HepG2 (cell line): ENCODE data around the gene HRC. TPM values are rescaled to one million over a fixed set of nuclear protein-coding genes. Genes with fewer than 3 reads are reported as not detected.

Source experiments
- FOXC1 ChIP-seq: sonication (generic); formaldehyde crosslinking; IDR thresholded peaks from 2 replicates; pipeline ENCODE4 v1.8.0; 2022; ENCODE audit warnings: mild to moderate bottlenecking, missing genetic modification reagents, borderline replicate concordance
- KLF16 ChIP-seq, 2 experiments: sonication (generic) in 1 of 2; formaldehyde crosslinking in 1 of 2; IDR thresholded peaks; 2 replicates each; pipeline versions ENCODE4 v1.6.1 to v1.8.0; 2016 to 2023; ENCODE audit warnings: missing genetic modification reagents in 2 of 2, missing compliant biosample characterization in 1 of 2
- MBNL3 ChIP-seq: fragments of 250-450 bp; sonication (Bioruptor Pico); conservative IDR thresholded peaks from 2 replicates; pipeline ENCODE4 v1.8.0; 2022; ENCODE audit warnings: mild to moderate bottlenecking, inconsistent platforms
- MED1 ChIP-seq: sonication (generic); formaldehyde crosslinking; IDR thresholded peaks from 2 replicates; pipeline ENCODE4 v1.4.0; 2020; ENCODE audit warnings: missing genetic modification reagents
- MLLT10 ChIP-seq: sonication (generic); formaldehyde crosslinking; IDR thresholded peaks from 2 replicates; pipeline ENCODE4 v1.4.0; 2020; ENCODE audit warnings: missing genetic modification reagents
- MTA1 ChIP-seq: sonication (generic); formaldehyde crosslinking; IDR thresholded peaks from 2 replicates; pipeline ENCODE4 v1.4.0; 2020; ENCODE audit warnings: missing genetic modification reagents, mild to moderate bottlenecking, borderline replicate concordance
- RFXAP ChIP-seq: sonication (generic); formaldehyde crosslinking; IDR thresholded peaks from 2 replicates; pipeline ENCODE4 v1.4.0; 2020; ENCODE audit warnings: missing genetic modification reagents, borderline replicate concordance
- TBX2 ChIP-seq: sonication (generic); formaldehyde crosslinking; IDR thresholded peaks from 2 replicates; pipeline ENCODE4 v1.5.0; 2020; ENCODE audit warnings: missing genetic modification reagents, mild to moderate bottlenecking, borderline replicate concordance
- ZFP91 ChIP-seq: sonication (generic); formaldehyde crosslinking; IDR thresholded peaks from 2 replicates; pipeline ENCODE4 v1.9.0; 2022; ENCODE audit warnings: missing genetic modification reagents, mild to moderate bottlenecking, borderline replicate concordance
- ZNF704 ChIP-seq: sonication (generic); formaldehyde crosslinking; IDR thresholded peaks from 2 replicates; pipeline ENCODE4 v1.8.1; 2023; ENCODE audit warnings: mild to moderate bottlenecking, inconsistent platforms, moderate library complexity, missing genetic modification reagents, borderline replicate concordance
- polyA plus RNA-seq, 8 experiments: library from polyadenylated mRNA; depleted of rRNA in 3 of 8; stranded (reverse) in 7 of 8; unstranded in 1 of 8; fragments of >200 nt; fragmentation: Illumina TruSeq in 4 of 8; extraction: Trizol in 4 of 8; gene quantifications; 2 replicates each; pipeline versions ENCODE4 v1.2.1 to v1.2.3, GENCODE V29; 2011 to 2016; ENCODE audit warnings: low read depth in 4 of 8, missing spikeins in 1 of 8, mixed read lengths in 1 of 8; ENCODE audit not compliant: insufficient read depth in 1 of 8
- total RNA-seq, 5 experiments: library from RNA; depleted of rRNA; stranded (reverse); fragments of >200 nt; fragmentation: Illumina TruSeq; extraction: Trizol; gene quantifications; 2 replicates each; pipeline ENCODE4 v1.2.3, GENCODE V29; 2016; ENCODE audit warnings: low read depth in 1 of 5
- TF ChIP-seq, protein P1 (sequence below), 2 experiments: IDR thresholded peaks; 2 replicates each; pipeline ENCODE4 v1.6.1; 2011 to 2012; ENCODE audit warnings: low read length in 2 of 2, borderline replicate concordance in 1 of 2, low read depth in 1 of 2, mild to moderate bottlenecking in 1 of 2, moderate library complexity in 1 of 2
- TF ChIP-seq, protein P2 (sequence below): sonication (generic); formaldehyde crosslinking; conservative IDR thresholded peaks from 2 replicates; pipeline ENCODE4 v1.4.0; 2020; ENCODE audit warnings: mild to moderate bottlenecking, missing genetic modification reagents, moderate library complexity
- TF ChIP-seq, protein P3 (sequence below): sonication (generic); formaldehyde crosslinking; IDR thresholded peaks from 2 replicates; pipeline ENCODE4 v1.5.0; 2020; ENCODE audit warnings: missing genetic modification reagents
- TF ChIP-seq, protein P4 (sequence below): sonication (generic); formaldehyde crosslinking; IDR thresholded peaks from 2 replicates; pipeline ENCODE4 v1.4.0; 2020; ENCODE audit warnings: missing genetic modification reagents

The HRC gene
- total and polyA plus RNA-seq, 2 of the 13 experiments (the other 11 are each of a cell fraction or from before 2014, with no cell fraction given) = 3.6 to 15.4 TPM

DNA sequence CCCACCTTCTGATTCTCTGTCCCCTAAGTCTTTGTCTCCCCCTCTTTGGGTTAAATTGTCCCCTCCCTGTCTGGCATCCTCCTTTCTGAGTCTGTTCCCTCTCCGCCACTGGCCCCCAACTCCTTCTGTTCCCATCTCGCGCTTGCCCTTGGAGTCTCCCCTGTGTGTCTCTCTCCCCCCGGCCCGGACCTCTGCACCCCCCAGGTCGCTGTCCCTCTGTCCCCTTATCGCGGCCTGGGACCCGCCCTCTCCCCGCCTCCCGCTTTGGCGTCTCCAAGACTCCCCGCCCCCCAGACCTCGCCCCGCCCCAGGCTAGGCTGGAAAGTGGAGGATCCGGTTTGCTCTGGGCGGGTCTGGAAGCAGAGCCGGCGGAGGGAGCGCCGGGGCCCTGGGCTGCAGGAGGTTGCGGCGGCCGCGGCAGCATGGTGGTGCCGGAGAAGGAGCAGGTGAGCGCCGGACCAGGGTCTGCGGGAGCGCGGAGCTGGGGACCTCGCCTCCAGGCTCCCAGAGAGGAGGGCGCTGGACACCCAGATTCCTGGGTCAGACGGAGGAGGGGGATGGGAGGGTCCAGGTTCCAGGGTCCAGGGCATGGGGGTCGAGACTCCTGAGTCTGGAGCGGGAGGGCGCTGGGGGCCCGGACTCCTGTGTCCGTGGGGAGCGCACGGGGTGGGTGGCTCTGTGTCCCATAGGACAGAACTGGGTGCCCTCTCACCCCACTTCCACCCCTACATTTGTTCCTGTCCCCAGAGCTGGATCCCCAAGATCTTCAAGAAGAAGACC lies 2.4 kb upstream of the HRC start, which contains the start of gene TRPM4 (continued):
- TF ChIP-seq, protein P1, sequence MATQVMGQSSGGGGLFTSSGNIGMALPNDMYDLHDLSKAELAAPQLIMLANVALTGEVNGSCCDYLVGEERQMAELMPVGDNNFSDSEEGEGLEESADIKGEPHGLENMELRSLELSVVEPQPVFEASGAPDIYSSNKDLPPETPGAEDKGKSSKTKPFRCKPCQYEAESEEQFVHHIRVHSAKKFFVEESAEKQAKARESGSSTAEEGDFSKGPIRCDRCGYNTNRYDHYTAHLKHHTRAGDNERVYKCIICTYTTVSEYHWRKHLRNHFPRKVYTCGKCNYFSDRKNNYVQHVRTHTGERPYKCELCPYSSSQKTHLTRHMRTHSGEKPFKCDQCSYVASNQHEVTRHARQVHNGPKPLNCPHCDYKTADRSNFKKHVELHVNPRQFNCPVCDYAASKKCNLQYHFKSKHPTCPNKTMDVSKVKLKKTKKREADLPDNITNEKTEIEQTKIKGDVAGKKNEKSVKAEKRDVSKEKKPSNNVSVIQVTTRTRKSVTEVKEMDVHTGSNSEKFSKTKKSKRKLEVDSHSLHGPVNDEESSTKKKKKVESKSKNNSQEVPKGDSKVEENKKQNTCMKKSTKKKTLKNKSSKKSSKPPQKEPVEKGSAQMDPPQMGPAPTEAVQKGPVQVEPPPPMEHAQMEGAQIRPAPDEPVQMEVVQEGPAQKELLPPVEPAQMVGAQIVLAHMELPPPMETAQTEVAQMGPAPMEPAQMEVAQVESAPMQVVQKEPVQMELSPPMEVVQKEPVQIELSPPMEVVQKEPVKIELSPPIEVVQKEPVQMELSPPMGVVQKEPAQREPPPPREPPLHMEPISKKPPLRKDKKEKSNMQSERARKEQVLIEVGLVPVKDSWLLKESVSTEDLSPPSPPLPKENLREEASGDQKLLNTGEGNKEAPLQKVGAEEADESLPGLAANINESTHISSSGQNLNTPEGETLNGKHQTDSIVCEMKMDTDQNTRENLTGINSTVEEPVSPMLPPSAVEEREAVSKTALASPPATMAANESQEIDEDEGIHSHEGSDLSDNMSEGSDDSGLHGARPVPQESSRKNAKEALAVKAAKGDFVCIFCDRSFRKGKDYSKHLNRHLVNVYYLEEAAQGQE (IDR thresholded peaks at IDR 0.05; ENCODE audit: borderline replicate concordance in 1 of 2, low read depth in 1 of 2, low read length in 2 of 2) = no peak
- TF ChIP-seq, protein P2, sequence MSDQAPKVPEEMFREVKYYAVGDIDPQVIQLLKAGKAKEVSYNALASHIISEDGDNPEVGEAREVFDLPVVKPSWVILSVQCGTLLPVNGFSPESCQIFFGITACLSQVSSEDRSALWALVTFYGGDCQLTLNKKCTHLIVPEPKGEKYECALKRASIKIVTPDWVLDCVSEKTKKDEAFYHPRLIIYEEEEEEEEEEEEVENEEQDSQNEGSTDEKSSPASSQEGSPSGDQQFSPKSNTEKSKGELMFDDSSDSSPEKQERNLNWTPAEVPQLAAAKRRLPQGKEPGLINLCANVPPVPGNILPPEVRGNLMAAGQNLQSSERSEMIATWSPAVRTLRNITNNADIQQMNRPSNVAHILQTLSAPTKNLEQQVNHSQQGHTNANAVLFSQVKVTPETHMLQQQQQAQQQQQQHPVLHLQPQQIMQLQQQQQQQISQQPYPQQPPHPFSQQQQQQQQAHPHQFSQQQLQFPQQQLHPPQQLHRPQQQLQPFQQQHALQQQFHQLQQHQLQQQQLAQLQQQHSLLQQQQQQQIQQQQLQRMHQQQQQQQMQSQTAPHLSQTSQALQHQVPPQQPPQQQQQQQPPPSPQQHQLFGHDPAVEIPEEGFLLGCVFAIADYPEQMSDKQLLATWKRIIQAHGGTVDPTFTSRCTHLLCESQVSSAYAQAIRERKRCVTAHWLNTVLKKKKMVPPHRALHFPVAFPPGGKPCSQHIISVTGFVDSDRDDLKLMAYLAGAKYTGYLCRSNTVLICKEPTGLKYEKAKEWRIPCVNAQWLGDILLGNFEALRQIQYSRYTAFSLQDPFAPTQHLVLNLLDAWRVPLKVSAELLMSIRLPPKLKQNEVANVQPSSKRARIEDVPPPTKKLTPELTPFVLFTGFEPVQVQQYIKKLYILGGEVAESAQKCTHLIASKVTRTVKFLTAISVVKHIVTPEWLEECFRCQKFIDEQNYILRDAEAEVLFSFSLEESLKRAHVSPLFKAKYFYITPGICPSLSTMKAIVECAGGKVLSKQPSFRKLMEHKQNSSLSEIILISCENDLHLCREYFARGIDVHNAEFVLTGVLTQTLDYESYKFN (CRISPR knock-in tag) = peak; percentile 56
- TF ChIP-seq KLF16 (CRISPR knock-in tag; IDR thresholded peaks at IDR 0.05) = 0 out of 4 replicates have a peak, but pooled peaks of 1 of the 2 experiments have one; percentile 63
- no peak for TF ChIP-seq FOXC1
- TF ChIP-seq MED1 (CRISPR knock-in tag) = peak; percentile 42
- no peak for TF ChIP-seq ZNF704 (CRISPR knock-in tag)
- TF ChIP-seq RFXAP = no peak
- TF ChIP-seq, protein P3, sequence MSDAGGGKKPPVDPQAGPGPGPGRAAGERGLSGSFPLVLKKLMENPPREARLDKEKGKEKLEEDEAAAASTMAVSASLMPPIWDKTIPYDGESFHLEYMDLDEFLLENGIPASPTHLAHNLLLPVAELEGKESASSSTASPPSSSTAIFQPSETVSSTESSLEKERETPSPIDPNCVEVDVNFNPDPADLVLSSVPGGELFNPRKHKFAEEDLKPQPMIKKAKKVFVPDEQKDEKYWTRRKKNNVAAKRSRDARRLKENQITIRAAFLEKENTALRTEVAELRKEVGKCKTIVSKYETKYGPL (CRISPR knock-in tag) = no peak
- no peak for TF ChIP-seq MBNL3 (CRISPR knock-in tag)
- no peak for TF ChIP-seq MLLT10 (CRISPR knock-in tag)
- peak; percentile 45; the same call in 1 of the 2 replicates for TF ChIP-seq MTA1 (CRISPR knock-in tag)
- TF ChIP-seq ZFP91 (CRISPR knock-in tag) = peak; percentile 53; the same call in 1 of the 2 replicates
- TF ChIP-seq, protein P4, sequence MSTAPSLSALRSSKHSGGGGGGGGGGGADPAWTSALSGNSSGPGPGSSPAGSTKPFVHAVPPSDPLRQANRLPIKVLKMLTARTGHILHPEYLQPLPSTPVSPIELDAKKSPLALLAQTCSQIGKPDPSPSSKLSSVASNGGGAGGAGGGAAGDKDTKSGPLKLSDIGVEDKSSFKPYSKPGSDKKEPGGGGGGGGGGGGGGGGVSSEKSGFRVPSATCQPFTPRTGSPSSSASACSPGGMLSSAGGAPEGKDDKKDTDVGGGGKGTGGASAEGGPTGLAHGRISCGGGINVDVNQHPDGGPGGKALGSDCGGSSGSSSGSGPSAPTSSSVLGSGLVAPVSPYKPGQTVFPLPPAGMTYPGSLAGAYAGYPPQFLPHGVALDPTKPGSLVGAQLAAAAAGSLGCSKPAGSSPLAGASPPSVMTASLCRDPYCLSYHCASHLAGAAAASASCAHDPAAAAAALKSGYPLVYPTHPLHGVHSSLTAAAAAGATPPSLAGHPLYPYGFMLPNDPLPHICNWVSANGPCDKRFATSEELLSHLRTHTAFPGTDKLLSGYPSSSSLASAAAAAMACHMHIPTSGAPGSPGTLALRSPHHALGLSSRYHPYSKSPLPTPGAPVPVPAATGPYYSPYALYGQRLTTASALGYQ (CRISPR knock-in tag) = peak; percentile 41; the same call in 1 of the 2 replicates
- no peak; the same call in 1 of the 2 replicates for TF ChIP-seq TBX2 (CRISPR knock-in tag)
